Measurements from ENCODE around the gene C1QL4.
"Not testable (repeated sequence)": the region's sequence is repeated elsewhere in the genome, so short reads cannot be mapped to it uniquely, and the experiment has no call there.

Gene C1QL4

GRCh38 chr12:49314811-49315210, 22.2 kb downstream of the C1QL4 start:
- Histone ChIP-seq H4K20me1 (ENCODE audit: insufficient read depth, low read length) (no peaks in the 10 kb centered on the region), H3K4me2 (ENCODE audit: low read length) (no peak overlapping the region), H3K27ac (ENCODE audit: low read depth, low read length, poor library complexity, severe bottlenecking) (no peak overlapping the region), H3K4me3 (ENCODE audit: low read depth, low read length, poor library complexity, severe bottlenecking) (no peak overlapping the region), H3F3A (ENCODE audit: insufficient read depth, low read length) (no peaks in the 10 kb centered on the region), H3K36me3 (ENCODE audit: insufficient read depth, low read length) (no peaks in the 10 kb centered on the region), H3K79me2 (ENCODE audit: insufficient read depth, low read length) (no peaks in the 10 kb centered on the region), H3K27me3 (ENCODE audit: insufficient read depth, low read length) (no peaks in the 10 kb centered on the region; the same call in 1 of the 2 replicates), H2AFZ (ENCODE audit: low read length) (no peak overlapping the region), H3K9ac (ENCODE audit: low read length) (no peak overlapping the region), H3K4me1 (ENCODE audit: insufficient read depth, low read length, severe bottlenecking) (no peaks in the 10 kb centered on the region), H3K9me3 (ENCODE audit: low read length) (no peaks in the 10 kb centered on the region), H3K9me2 (ENCODE audit: low read depth, low read length) (no peaks in the 10 kb centered on the region)
- TF ChIP-seq CTCF (IDR thresholded peaks at IDR 0.05; ENCODE audit: low read length) (no peak), EZH2 (IDR thresholded peaks at IDR 0.05; ENCODE audit: borderline replicate concordance, low read length) (no peak)

GRCh38 chr12:49310451-49311000, 26.5 kb downstream of the C1QL4 start:
- H3K4me3 ChIP-seq (ENCODE audit: low read depth, low read length, poor library complexity, severe bottlenecking); H3F3A ChIP-seq (ENCODE audit: insufficient read depth, low read length); H3K27me3 ChIP-seq (ENCODE audit: insufficient read depth, low read length); H3K9ac ChIP-seq (ENCODE audit: low read length); H3K4me1 ChIP-seq (ENCODE audit: insufficient read depth, low read length, severe bottlenecking); H4K20me1 ChIP-seq (ENCODE audit: insufficient read depth, low read length); H2AFZ ChIP-seq (ENCODE audit: low read length); H3K9me2 ChIP-seq (ENCODE audit: low read depth, low read length); H3K79me2 ChIP-seq (ENCODE audit: insufficient read depth, low read length); H3K36me3 ChIP-seq (ENCODE audit: insufficient read depth, low read length); H3K4me2 ChIP-seq (ENCODE audit: low read length); H3K9me3 ChIP-seq (ENCODE audit: low read length); H3K27ac ChIP-seq (ENCODE audit: low read depth, low read length, poor library complexity, severe bottlenecking): not testable (repeated sequence)

GRCh38 chr12:49309386-49309785, 27.6 kb downstream of the C1QL4 start:
- Histone ChIP-seq H3K27me3 (ENCODE audit: insufficient read depth, low read length) (no peaks in the 10 kb centered on the region), H3F3A (ENCODE audit: insufficient read depth, low read length) (no peaks in the 10 kb centered on the region), H3K4me2 (ENCODE audit: low read length) (no peak overlapping the region), H3K27ac (ENCODE audit: low read depth, low read length, poor library complexity, severe bottlenecking) (no peak overlapping the region), H2AFZ (ENCODE audit: low read length) (no peak overlapping the region), H3K9me2 (ENCODE audit: low read depth, low read length) (no peaks in the 10 kb centered on the region), H4K20me1 (ENCODE audit: insufficient read depth, low read length) (no peaks in the 10 kb centered on the region), H3K4me1 (ENCODE audit: insufficient read depth, low read length, severe bottlenecking) (no peaks in the 10 kb centered on the region), H3K9ac (ENCODE audit: low read length) (no peak overlapping the region), H3K4me3 (ENCODE audit: low read depth, low read length, poor library complexity, severe bottlenecking) (no peak overlapping the region), H3K9me3 (ENCODE audit: low read length) (no peaks in the 10 kb centered on the region), H3K36me3 (ENCODE audit: insufficient read depth, low read length) (no peaks in the 10 kb centered on the region), H3K79me2 (ENCODE audit: insufficient read depth, low read length) (no peaks in the 10 kb centered on the region)
- no peak for TF ChIP-seq EZH2 (IDR thresholded peaks at IDR 0.05; ENCODE audit: borderline replicate concordance, low read length)

- Histone ChIP-seq H3K4me3 (ENCODE audit: low read depth, low read length, poor library complexity, severe bottlenecking) (no peak overlapping the region), H3K9ac (ENCODE audit: low read length) (no peak overlapping the region), H3K36me3 (ENCODE audit: insufficient read depth, low read length) (no peaks in the 10 kb centered on the region), H3K4me2 (ENCODE audit: low read length) (no peak overlapping the region), H3K79me2 (ENCODE audit: insufficient read depth, low read length) (no peaks in the 10 kb centered on the region), H4K20me1 (ENCODE audit: insufficient read depth, low read length) (no peaks in the 10 kb centered on the region), H3K27me3 (ENCODE audit: insufficient read depth, low read length) (no peaks in the 10 kb centered on the region), H3K9me2 (ENCODE audit: low read depth, low read length) (no peaks in the 10 kb centered on the region), H3K27ac (ENCODE audit: low read depth, low read length, poor library complexity, severe bottlenecking) (no peak overlapping the region), H2AFZ (ENCODE audit: low read length) (no peak overlapping the region), H3K4me1 (ENCODE audit: insufficient read depth, low read length, severe bottlenecking) (no peaks in the 10 kb centered on the region), H3F3A (ENCODE audit: insufficient read depth, low read length) (no peaks in the 10 kb centered on the region), H3K9me3 (ENCODE audit: low read length) (no peaks in the 10 kb centered on the region)
- TF ChIP-seq CTCF (IDR thresholded peaks at IDR 0.05; ENCODE audit: low read length) (no peak), EZH2 (IDR thresholded peaks at IDR 0.05; ENCODE audit: borderline replicate concordance, low read length) (no peak)
Measured at GRCh38 chr12:49305762-49306510, 31.1 kb downstream of the C1QL4 start.

Measured in OCI-LY1 (cell line).